Heart left ventricle (tissue), 16 donors: Measurements from ENCODE around the gene SMIM1. TPM values are rescaled to one million over a fixed set of nuclear protein-coding genes. Genes with fewer than 3 reads are reported as not detected.
"Not testable (repeated sequence)": the region's sequence is repeated elsewhere in the genome, so short reads cannot be mapped to it uniquely, and the experiment has no call there.

Source experiments
- ATAC-seq, 4 donors: fragments of 200-7000 bp; cut with Tn5 transposase; one replicate each; pipeline ENCODE4 v1.9.1; 2020 to 2022; ENCODE audit warnings: moderate library complexity in 4 of 4, mild to moderate bottlenecking in 3 of 4, moderate number of reproducible peaks in 1 of 4
- DNase-seq, 5 donors: peaks; one replicate each; pipeline ENCODE4 v3.0.0-alpha.2; 2020
- H3K27ac ChIP-seq, 12 donors: fragments of 200-600 bp; sonication (generic) in 4 of 12; one replicate each; pipeline versions ENCODE4 v1.5.0 to v1.8.0; 2016 to 2022; ENCODE audit warnings: mild to moderate bottlenecking in 2 of 12
- H3K27me3 ChIP-seq, 9 donors: fragments of 200-600 bp; sonication (generic) in 2 of 9; one replicate each; pipeline versions ENCODE4 v1.5.1 to v1.8.0; 2016 to 2022; ENCODE audit warnings: mild to moderate bottlenecking in 3 of 9
- H3K36me3 ChIP-seq, 9 donors: fragments of 200-600 bp; sonication (generic) in 2 of 9; one replicate each; pipeline versions ENCODE4 v1.5.0 to v1.8.0; 2018 to 2022; ENCODE audit warnings: mild to moderate bottlenecking in 2 of 9
- H3K4me1 ChIP-seq, 12 donors: fragments of 200-600 bp; sonication (generic) in 4 of 12; one replicate each; pipeline versions ENCODE4 v1.5.0 to v1.8.0; 2016 to 2022; ENCODE audit warnings: mild to moderate bottlenecking in 3 of 12
- H3K4me3 ChIP-seq, 12 donors: fragments of 200-600 bp; sonication (generic) in 4 of 12; one replicate each; pipeline versions ENCODE4 v1.5.0 to v1.8.0; 2017 to 2022; ENCODE audit warnings: mild to moderate bottlenecking in 9 of 12, moderate library complexity in 4 of 12
- H3K9me3 ChIP-seq, 12 donors: fragments of 200-600 bp; sonication (generic) in 4 of 12; one replicate each; pipeline versions ENCODE4 v1.5.0 to v1.8.0; 2016 to 2022; ENCODE audit warnings: mild to moderate bottlenecking in 1 of 12
- POLR2A ChIP-seq, 2 donors: fragments of 450-650 bp; IDR thresholded peaks; one replicate each; pipeline ENCODE4 v1.6.1; 2017; ENCODE audit warnings: antibody characterized with exemption in 2 of 2, mild to moderate bottlenecking in 2 of 2, moderate library complexity in 2 of 2
- WGBS, 4 donors: extraction: QIAGEN DNeasy Blood & Tissue Kit in 2 of 4; methylation state at CpG; one replicate each; pipeline versions ENCODE4 v1.1.5 to v1.1.7; 2013 to 2018; 5-methylcytosine and 5-hydroxymethylcytosine counted together
- intact Hi-C, 10 donors: fragments of 100-400 bp; cut with DNase I; formaldehyde crosslinking; loops; one replicate each; pipeline versions ENCODE4 v1.11.1 to v1.14.2; 2022
- polyA plus RNA-seq, 2 donors: library from polyadenylated mRNA; stranded (reverse); fragments of 200-250 nt; gene quantifications; one replicate each; pipeline ENCODE4 v1.2.3, GENCODE V29; 2013
- total RNA-seq, 9 donors: library from RNA; depleted of rRNA in 2 of 9; stranded (reverse); fragments of >200 nt in 2 of 9; fragmentation: NEBNext Ultra II Directional in 3 of 9; extraction: Animal tissue kit (Norgen Biotek cat#: 25700) in 3 of 9; gene quantifications; one replicate each; pipeline versions ENCODE4 v1.1.0 to v1.2.4, GENCODE V29; 2016 to 2023
- TF ChIP-seq, protein P1 (sequence below), 12 donors: fragments of 200-600 bp; sonication (generic) in 4 of 12; IDR thresholded peaks; one replicate each; pipeline versions ENCODE4 v1.5.0 to v1.8.0; 2018 to 2022; ENCODE audit warnings: antibody characterized with exemption in 12 of 12, mild to moderate bottlenecking in 5 of 12
- donor health status: ischemic (EF 13 %, LVEDD 7.1; RV severe dilation, severe dysfunction).
- donor health status: healthy with polysubstance abuse.
- donor health status: DM: no; HTN: yes; CAD: no.
- donor health status: DM: no; HTN: no; CAD: no.
- donor health status: ischemic (EF 25% LVEDD 6.9; RV normal size, moderate dysfunction).
- donor health status: ischemic (EF 25% LVEDD 5.7; RV mildly dilated, moderate dysfunction).
- donor health status: healthy.
- donor health status: DM: yes; HTN: yes; CAD: no.
- donor health status: ischemic (EF 35%, LVEDD 5.7; RV mildly dilated, moderate dysfunction).
- donor health status: nonischemic (EF 11% LVEDD 7.7; RV severe dilation, severe dysfunction).
- donor health status: DM: yes; HTN: yes; CAD: no.
- donor health status: PGD.
- donor health status: ischemic (EF 29% LVEDD 5.4; RV normal size, mild dysfunction).
- donor health status: nonischemic (EF 23%, LVEDD 6.1; RV moderate dilation, normal function).

The SMIM1 gene
- total and polyA plus RNA-seq, 11 donors: 3.8 to 51.2 (median 11.7) TPM

DNA sequence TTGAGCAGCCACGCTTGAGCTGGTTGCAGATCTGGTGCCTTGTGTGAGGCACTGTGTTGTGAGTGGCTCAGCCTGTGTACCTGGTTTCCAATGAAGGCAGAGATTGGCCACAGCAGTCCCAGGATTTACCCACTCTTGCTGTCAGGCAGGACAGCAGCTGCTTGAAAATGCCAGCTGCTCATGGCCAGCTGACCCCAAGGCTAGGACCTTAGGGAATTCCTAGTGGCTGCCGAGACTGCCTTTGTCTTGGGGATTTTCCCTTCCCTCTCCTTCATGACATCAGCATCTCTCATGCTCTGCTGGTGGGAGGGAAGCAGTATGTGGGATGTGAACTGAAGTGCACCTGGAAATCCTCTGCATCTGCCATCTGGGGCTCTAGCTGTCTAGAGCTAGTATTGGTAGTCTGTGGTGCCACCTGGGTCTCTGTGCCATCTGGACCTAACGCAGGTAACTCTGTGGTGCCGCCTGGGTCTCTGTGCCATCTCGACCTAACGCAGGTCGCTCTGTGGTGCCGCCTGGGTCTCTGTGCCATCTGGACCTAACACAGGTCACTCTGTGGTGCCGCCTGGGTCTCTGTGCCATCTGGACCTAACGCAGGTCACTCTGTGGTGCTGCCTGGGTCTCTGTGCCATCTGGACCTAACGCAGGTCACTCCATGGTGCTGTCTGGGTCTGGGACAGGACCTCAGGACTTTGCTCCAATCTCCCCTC, 27.6 kb downstream of the SMIM1 start:
- intact Hi-C loops: loop anchor here in 1 of 10 donors (5.0 kb wide), 1 partner anchor 103 kb away; no protein-coding TSS in a partner anchor

DNA sequence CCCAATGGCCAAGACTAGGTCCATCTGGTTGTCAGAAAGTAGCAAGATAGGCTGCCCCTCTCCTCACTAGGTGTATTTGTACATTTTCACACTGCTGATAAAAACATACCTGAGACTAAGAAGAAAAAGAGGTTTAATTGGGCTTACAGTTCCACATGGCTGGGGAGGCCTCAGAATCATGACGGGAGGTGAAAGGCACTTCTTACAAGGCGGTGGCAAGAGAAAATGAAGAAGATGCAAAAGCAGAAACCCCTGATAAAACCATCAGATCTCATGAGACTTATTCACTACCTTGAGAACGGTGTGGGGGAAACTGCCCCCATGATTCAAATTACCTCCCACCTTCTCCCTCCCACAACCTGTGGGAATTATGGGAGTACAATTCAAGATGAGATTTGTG, 28.2 kb downstream of the SMIM1 start:
- 72 to 83% (median 79%) methylated on average over 3 of the region's 3 CpGs for WGBS, 4 donors
- H3K36me3 ChIP-seq, H3K4me1 ChIP-seq, H3K4me3 ChIP-seq, H3K27ac ChIP-seq, ATAC-seq, DNase-seq, H3K9me3 ChIP-seq: not testable (repeated sequence)
- H3K27me3 ChIP-seq: peaks cover 0 to 23% (median 0%) of the 10 kb centered on the region in 9 donors
- intact Hi-C loops: loop anchor here in 1 of 10 donors (5.0 kb wide), 1 partner anchor 103 kb away; no protein-coding TSS in a partner anchor

More for the DNA sequence above, 27.6 kb downstream of the SMIM1 start:
- Histone ChIP-seq H3K4me1 (peaks cover 3 to 13% (median 8%) of the 10 kb centered on the region in 12 donors), H3K27ac (no peak overlapping the region), H3K9me3 (no peaks in the 10 kb centered on the region), H3K36me3 (no peaks in the 10 kb centered on the region), H3K27me3 (peaks cover 0 to 20% (median 0%) of the 10 kb centered on the region in 9 donors), H3K4me3 (no peak overlapping the region)
- DNase-seq (no peak), ATAC-seq (no peak)
- TF ChIP-seq, protein P1, sequence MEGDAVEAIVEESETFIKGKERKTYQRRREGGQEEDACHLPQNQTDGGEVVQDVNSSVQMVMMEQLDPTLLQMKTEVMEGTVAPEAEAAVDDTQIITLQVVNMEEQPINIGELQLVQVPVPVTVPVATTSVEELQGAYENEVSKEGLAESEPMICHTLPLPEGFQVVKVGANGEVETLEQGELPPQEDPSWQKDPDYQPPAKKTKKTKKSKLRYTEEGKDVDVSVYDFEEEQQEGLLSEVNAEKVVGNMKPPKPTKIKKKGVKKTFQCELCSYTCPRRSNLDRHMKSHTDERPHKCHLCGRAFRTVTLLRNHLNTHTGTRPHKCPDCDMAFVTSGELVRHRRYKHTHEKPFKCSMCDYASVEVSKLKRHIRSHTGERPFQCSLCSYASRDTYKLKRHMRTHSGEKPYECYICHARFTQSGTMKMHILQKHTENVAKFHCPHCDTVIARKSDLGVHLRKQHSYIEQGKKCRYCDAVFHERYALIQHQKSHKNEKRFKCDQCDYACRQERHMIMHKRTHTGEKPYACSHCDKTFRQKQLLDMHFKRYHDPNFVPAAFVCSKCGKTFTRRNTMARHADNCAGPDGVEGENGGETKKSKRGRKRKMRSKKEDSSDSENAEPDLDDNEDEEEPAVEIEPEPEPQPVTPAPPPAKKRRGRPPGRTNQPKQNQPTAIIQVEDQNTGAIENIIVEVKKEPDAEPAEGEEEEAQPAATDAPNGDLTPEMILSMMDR (IDR thresholded peaks at IDR 0.05): no peak
- no peak for TF ChIP-seq POLR2A (IDR thresholded peaks at IDR 0.05)
- WGBS, 4 donors: 82 to 92% (median 87%) methylated on average over 3 to 11 of the region's 11 CpGs

DNA sequence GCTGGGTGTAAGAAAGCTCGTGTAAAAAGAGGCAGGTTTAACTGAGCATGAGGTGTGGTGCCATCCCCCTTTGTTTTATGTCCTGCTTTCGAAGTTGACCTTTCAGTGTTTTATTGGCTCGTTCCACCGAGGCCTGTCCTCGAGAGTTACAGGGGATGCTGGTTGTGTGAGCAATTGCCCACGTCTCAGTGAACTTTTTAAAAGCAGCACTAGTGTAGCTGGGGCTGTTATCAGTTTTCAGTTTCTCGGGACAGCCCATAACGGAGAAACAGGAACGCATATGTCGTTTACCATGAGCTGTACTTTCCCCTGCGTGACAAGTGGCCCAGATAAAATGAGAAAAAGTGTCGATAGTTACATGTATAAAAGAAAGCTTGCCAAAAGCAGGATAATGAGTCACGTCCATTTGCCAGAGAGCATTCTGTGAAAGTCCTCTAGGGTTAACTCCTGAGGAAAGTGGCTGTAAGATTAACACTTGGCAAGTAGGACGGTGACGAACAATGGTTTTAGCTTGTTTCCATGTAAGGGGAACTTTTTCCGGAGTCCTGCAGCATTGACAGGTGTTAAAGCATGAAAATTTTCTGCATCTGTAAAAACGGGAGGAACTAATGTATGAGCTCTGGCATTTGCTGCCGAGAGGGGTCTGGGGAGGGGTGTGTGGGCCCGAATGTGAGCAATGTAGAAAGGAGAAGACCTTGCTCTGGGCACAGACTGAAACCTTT, 31.5 kb downstream of the SMIM1 start:
- Histone ChIP-seq H3K9me3 (no peaks in the 10 kb centered on the region), H3K4me3 (no peak overlapping the region), H3K27ac (no peak overlapping the region), H3K4me1 (no peaks in the 10 kb centered on the region), H3K36me3 (no peaks in the 10 kb centered on the region), H3K27me3 (peaks cover 0 to 23% (median 0%) of the 10 kb centered on the region in 9 donors)
- 44 to 59% (median 52%) methylated on average over 19 of the region's 19 CpGs for WGBS, 4 donors
- TF ChIP-seq, protein P1 (IDR thresholded peaks at IDR 0.05): no peak
- TF ChIP-seq POLR2A (IDR thresholded peaks at IDR 0.05): no peak
- intact Hi-C loops: loop anchor here in 1 of 10 donors (5.0 kb wide), 1 partner anchor 107 kb away; no protein-coding TSS in a partner anchor
- no peak for DNase-seq
- ATAC-seq: no peak

DNA sequence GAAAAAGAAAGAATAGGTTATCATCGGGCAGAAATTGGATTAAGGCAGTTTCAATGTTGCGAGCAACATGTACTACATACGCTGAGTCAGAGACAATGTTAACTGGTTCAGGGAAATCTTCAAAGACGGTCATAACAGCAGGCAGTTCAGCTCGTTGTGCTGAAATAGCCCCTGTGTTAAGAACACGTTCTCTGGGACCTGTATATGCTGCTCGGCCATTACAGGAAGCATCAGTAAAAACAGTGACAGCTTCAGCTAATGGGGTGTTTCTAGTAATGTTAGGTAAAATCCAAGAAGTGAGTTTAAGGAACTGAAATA, 32.0 kb downstream of the SMIM1 start:
- not testable (repeated sequence) for H3K4me3 ChIP-seq, H3K27ac ChIP-seq, H3K9me3 ChIP-seq, DNase-seq, ATAC-seq, H3K4me1 ChIP-seq, H3K36me3 ChIP-seq
- WGBS, 4 donors: 58 to 68% (median 60%) methylated on average over 7 of the region's 7 CpGs
- intact Hi-C loops: loop anchor here in 1 of 10 donors (5.0 kb wide), 1 partner anchor 107 kb away; no protein-coding TSS in a partner anchor
- H3K27me3 ChIP-seq: peaks cover 0 to 23% (median 0%) of the 10 kb centered on the region in 9 donors

DNA sequence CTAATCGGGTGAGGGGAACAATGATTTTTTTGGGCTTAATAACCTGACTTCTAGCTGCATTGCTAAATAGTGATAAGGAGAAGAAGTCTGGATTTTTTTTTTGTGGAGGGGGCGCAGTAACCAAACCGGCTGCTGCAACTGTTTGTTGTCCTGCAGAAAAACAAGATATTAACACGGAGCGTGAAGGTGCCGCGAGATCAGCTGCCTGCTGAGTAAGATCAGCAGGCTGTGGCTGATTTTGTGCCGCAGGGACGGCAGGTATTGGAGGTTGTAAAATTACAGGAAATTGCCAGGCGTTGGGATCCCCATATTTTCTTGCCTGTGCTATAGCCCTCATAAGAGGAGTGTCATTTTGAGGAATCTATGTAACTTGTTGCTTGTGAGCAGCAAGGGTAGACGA, 32.5 kb downstream of the SMIM1 start:
- Histone ChIP-seq H3K4me1 (no peaks in the 10 kb centered on the region), H3K36me3 (no peaks in the 10 kb centered on the region), H3K27me3 (peaks cover 0 to 23% (median 0%) of the 10 kb centered on the region in 9 donors), H3K9me3 (no peaks in the 10 kb centered on the region), H3K4me3 (no peak overlapping the region), H3K27ac (no peak overlapping the region)
- no peak for TF ChIP-seq POLR2A (IDR thresholded peaks at IDR 0.05)
- TF ChIP-seq, protein P1 (IDR thresholded peaks at IDR 0.05): no peak
- intact Hi-C loops: no loop called here
- no peak for ATAC-seq
- DNase-seq: no peak
- WGBS, 4 donors: 83 to 92% (median 89%) methylated on average over 11 of the region's 11 CpGs
